Smooth muscle cell of the umbilical artery (primary cell): ENCODE measurements around the gene PKD1L1. TPM values are rescaled to one million over a fixed set of nuclear protein-coding genes. Genes with fewer than 3 reads are reported as not detected.

Experiments used
- total RNA-seq: library from RNA; depleted of rRNA; stranded (reverse); fragments of >200 nt; gene quantifications from 2 replicates; pipeline ENCODE4 v1.2.3, GENCODE V29; 2014

The PKD1L1 gene
- under 0.01 TPM in 2 replicates for total RNA-seq

GRCh38 chr7:47948141-47948790, at the start of gene PKD1L1:
PKD1L1 (minus strand) TSS chr7:47948466; CDS start chr7:47948440, 26 bp downstream.

GRCh38 chr7:47979145-47979831, 31.0 kb upstream of the PKD1L1 start, which contains the start of gene HUS1:
HUS1 (minus strand) TSS chr7:47979615; CDS start chr7:47979519, 96 bp downstream.

Other genes with a start within 250 kb of the PKD1L1 start
- gene HUS1, start 31.1 kb upstream of the PKD1L1 start, total RNA-seq = 19.9 and 24.1 TPM in 2 replicates
- gene SUN3, start 80.6 kb upstream of the PKD1L1 start, total RNA-seq = not detected in 2 replicates
- gene C7orf57, start 87.1 kb upstream of the PKD1L1 start, total RNA-seq = not detected in 2 replicates
- 8.4 and 8.9 TPM in 2 replicates for gene UPP1, start 140.8 kb upstream of the PKD1L1 start, total RNA-seq
- under 0.01 and 0.09 TPM in 2 replicates for gene ABCA13, start 223.0 kb upstream of the PKD1L1 start, total RNA-seq